C4-2B (cell line): ENCODE results near the gene PPM1F.

ENCODE experiments used
- ZFX ChIP-seq: fragments of 450-650 bp; IDR thresholded peaks from 2 replicates; pipeline ENCODE4 v1.6.1; 2017
- TF ChIP-seq, protein P1 (sequence below): fragments of 450-650 bp; conservative IDR thresholded peaks from 2 replicates; pipeline ENCODE4 v1.5.1; 2017; ENCODE audit warnings: mild to moderate bottlenecking

- TF ChIP-seq ZFX = no peak
- TF ChIP-seq, protein P1, sequence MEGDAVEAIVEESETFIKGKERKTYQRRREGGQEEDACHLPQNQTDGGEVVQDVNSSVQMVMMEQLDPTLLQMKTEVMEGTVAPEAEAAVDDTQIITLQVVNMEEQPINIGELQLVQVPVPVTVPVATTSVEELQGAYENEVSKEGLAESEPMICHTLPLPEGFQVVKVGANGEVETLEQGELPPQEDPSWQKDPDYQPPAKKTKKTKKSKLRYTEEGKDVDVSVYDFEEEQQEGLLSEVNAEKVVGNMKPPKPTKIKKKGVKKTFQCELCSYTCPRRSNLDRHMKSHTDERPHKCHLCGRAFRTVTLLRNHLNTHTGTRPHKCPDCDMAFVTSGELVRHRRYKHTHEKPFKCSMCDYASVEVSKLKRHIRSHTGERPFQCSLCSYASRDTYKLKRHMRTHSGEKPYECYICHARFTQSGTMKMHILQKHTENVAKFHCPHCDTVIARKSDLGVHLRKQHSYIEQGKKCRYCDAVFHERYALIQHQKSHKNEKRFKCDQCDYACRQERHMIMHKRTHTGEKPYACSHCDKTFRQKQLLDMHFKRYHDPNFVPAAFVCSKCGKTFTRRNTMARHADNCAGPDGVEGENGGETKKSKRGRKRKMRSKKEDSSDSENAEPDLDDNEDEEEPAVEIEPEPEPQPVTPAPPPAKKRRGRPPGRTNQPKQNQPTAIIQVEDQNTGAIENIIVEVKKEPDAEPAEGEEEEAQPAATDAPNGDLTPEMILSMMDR = no peak
Observed at GRCh38 chr22:21928048-21928447, 24.6 kb downstream of the PPM1F start.
